ENCODE measurements around the gene MSRB1.

MSRB1 gene

DNA sequence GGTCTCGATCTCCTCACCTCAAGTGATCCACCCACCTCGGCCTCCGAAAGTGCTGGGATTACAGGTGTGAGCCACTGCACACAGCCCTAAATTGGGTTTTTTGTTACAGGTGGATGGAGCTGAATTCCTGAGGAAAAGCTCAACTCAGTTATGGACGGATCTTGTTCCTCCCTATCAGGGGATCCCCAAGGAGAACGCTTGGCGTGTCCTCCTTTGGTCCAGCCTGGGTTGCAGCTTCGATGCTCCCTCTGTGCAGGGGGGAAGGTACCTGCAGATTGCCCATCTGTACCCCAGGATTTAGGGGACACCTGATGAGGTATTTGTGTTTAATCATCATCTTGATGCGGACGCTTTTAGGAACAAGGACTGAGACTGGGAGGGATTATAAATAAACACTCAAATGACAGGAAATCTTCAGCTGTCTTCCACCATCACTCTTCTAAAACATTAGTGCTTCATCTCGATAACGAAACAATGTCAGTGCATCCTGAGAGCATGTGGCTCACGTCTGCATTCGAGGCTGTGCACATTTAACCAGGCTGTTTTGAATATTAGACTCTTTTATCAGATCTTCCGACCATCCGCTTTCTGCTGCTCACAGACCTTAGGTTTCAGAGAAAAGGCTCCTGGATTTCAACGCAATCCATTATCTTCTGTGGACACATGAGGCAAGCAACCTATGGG lies 52.8 kb downstream of the MSRB1 start:
- Histone ChIP-seq H3K79me2 (ENCODE audit: insufficient read depth, low read length) (no peaks in the 10 kb centered on the region), H4K20me1 (ENCODE audit: insufficient read depth, low read length) (no peaks in the 10 kb centered on the region), H2AFZ (ENCODE audit: low read length) (no peak overlapping the region), H3K27me3 (ENCODE audit: insufficient read depth, low read length) (0 out of 2 replicates have a peak, but pooled peaks cover 8% of the 10 kb centered on the region), H3K9me3 (ENCODE audit: low read length) (no peaks in the 10 kb centered on the region), H3K4me3 (ENCODE audit: low read depth, low read length, poor library complexity, severe bottlenecking) (no peak overlapping the region), H3K4me2 (ENCODE audit: low read length) (no peak overlapping the region), H3F3A (ENCODE audit: insufficient read depth, low read length) (no peaks in the 10 kb centered on the region), H3K9ac (ENCODE audit: low read length) (no peak overlapping the region), H3K9me2 (ENCODE audit: low read depth, low read length) (no peaks in the 10 kb centered on the region), H3K36me3 (ENCODE audit: insufficient read depth, low read length) (no peaks in the 10 kb centered on the region), H3K27ac (ENCODE audit: low read depth, low read length, poor library complexity, severe bottlenecking) (no peak overlapping the region), H3K4me1 (ENCODE audit: insufficient read depth, low read length, severe bottlenecking) (no peaks in the 10 kb centered on the region)
- no peak for TF ChIP-seq EZH2 (IDR thresholded peaks at IDR 0.05; ENCODE audit: borderline replicate concordance, low read length)
- TF ChIP-seq, protein P1, sequence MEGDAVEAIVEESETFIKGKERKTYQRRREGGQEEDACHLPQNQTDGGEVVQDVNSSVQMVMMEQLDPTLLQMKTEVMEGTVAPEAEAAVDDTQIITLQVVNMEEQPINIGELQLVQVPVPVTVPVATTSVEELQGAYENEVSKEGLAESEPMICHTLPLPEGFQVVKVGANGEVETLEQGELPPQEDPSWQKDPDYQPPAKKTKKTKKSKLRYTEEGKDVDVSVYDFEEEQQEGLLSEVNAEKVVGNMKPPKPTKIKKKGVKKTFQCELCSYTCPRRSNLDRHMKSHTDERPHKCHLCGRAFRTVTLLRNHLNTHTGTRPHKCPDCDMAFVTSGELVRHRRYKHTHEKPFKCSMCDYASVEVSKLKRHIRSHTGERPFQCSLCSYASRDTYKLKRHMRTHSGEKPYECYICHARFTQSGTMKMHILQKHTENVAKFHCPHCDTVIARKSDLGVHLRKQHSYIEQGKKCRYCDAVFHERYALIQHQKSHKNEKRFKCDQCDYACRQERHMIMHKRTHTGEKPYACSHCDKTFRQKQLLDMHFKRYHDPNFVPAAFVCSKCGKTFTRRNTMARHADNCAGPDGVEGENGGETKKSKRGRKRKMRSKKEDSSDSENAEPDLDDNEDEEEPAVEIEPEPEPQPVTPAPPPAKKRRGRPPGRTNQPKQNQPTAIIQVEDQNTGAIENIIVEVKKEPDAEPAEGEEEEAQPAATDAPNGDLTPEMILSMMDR (IDR thresholded peaks at IDR 0.05; ENCODE audit: low read length), result no peak

Measured in OCI-LY1 (cell line).